ENCODE data around the gene PYGO2. TPM values are rescaled to one million over a fixed set of nuclear protein-coding genes. Genes with fewer than 3 reads are reported as not detected.
A peak's percentile ranks its signal among the peaks of the same experiment; 100 is the strongest.

The PYGO2 gene
- total RNA-seq, 1 donor from 2014 or later = 13.2 TPM

DNA sequence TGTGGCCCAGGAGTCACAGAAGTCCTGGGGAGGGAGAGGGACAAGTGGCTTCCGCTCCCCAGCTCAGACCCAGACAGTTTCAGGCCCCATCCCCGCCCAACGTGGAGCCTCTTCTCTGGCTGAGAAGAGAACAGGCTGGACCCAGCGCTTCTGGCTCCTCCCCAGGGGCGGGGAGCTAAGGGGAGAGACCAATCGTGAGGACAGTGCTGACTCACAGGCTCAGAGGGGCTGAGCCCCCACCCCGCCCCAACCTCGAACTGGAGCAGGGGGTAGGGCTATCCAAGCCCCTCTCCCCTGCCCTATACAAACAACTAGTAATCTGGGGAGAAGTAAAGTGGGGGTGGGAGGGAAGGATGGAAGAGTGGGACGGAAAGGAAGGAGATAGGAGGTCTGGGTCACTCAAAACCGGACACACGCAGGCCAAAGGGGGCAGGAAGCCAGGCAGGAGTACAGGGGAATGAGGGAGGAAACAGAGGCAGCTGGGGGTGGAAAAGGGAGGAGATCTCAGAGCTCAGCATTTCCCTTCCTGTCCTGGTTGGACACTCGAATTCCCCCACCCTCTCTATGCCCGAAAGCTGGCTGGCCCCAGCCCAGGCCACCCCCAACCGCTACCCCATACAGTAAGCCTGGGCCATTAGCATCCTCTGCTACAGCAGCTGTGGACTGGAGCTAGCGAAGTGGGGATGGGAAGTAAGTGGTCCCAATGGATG is 9.2 kb upstream of the PYGO2 start, which contains the start of gene SHC1:
Gene SHC1 (minus strand): TSS at position 117 of the 710 bp plus-strand sequence. CDS start 221 bp downstream, outside the sequence.
- ATAC-seq (ENCODE audit: poor library complexity) (peak; percentile 55), DNase-seq (peak; percentile 96)
- intact Hi-C loops (cut with DNase I) = loop anchor here (5.0 kb wide), 1 partner anchor 47 kb away; no protein-coding TSS in a partner anchor

DNA sequence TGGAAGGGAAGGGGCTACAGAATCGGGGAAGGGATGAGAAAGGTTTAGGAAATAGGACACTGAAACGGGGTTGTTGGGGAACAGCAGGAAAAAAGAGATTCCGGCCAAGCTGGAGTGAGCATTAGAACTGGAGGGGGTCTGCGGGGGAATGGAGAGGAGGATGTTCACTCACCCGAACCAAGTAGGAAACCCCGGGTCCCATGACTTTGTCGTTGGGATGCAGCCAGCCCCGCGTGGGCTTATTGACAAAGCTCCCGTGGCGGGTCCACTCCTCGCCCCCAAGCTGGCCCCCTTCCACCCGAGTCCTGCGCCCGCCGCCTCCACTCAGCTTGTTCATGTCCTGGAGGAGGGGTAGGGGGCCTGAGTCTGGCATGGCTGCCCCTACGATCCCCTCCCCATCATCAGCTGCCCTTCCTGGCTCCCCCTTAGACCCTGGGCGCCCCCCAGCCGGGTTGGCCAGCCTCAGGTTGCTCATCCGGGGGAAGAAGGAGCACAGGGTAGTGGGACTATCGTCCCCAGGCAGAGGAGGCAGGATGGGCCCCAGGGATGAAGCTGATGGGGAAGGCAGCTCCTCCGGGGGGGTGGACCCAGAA is 8.4 kb upstream of the PYGO2 start:
- DNase-seq = no peak
- intact Hi-C loops (cut with DNase I) = loop anchor here (5.0 kb wide), 1 partner anchor 47 kb away; no protein-coding TSS in a partner anchor
- ATAC-seq (ENCODE audit: poor library complexity) = no peak

GRCh38 chr1:154969246-154969645 is 7.7 kb upstream of the PYGO2 start:
- DNase-seq = no peak
- ATAC-seq (ENCODE audit: poor library complexity) = no peak
- intact Hi-C loops (cut with DNase I) = no loop called here

GRCh38 chr1:154968731-154969130 is 7.1 kb upstream of the PYGO2 start:
- intact Hi-C loops (cut with DNase I) = no loop called here
- DNase-seq (no peak), ATAC-seq (ENCODE audit: poor library complexity) (no peak)

DNA sequence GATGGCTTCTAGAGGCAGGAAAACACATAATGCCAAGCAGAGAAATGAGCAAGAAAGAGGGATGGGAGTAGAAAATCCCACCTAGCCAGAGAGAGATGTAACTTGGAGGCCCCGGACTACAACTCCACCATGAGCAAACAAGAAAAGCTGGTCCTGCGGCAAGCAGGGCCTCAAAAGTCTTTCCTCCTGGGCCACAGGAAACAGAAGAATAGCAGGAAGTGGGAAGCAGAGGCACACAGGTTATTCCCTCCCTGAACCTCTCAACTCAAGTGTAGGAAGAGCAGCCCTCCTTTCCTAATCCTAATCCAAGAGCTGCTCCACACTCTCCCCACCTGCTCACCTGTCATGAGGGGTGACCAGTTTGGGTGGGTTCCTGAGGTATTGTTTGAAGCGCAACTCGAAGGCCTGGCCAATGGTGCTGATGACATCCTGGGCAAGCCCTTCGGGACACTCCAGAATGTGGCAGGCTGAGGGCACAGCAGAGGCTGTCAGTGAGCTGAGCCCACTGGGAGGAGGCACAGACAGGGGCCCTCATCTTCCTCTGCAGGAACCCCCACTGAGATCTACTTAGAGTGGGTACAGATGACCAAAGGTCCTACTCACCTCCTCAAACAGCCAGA is 5.9 kb upstream of the PYGO2 start:
- intact Hi-C loops (cut with DNase I) = no loop called here
- DNase-seq (no peak), ATAC-seq (ENCODE audit: poor library complexity) (no peak)

- ATAC-seq (ENCODE audit: poor library complexity) = no peak
- no peak for DNase-seq
- intact Hi-C loops (cut with DNase I) = no loop called here
Measured at GRCh38 chr1:154966111-154966510, 4.5 kb upstream of the PYGO2 start.

DNA sequence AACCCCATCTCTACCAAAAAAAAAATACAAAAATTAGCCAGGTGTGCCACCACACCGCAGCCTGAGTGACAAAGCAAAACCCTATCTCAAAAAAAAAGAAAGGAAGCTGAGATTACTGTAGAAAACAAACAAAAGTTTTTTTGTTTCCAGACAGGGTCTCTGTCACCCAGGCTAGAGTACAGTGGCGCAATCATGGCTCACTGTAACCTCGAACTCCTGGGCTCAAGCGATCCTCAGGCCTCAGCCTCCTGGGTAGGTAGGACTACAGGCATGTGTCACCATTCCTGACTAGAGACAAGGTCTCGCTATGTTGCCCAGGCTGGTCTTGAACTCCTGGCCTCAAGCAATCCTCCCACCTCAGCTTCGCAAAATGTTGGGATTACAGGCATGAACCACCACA is 2.8 kb upstream of the PYGO2 start:
- no peak for ATAC-seq (ENCODE audit: poor library complexity)
- DNase-seq = no peak
- intact Hi-C loops (cut with DNase I) = loop anchor here (5.0 kb wide), 1 partner anchor 98 kb away; the partner anchor contains the start of gene EFNA4

DNA sequence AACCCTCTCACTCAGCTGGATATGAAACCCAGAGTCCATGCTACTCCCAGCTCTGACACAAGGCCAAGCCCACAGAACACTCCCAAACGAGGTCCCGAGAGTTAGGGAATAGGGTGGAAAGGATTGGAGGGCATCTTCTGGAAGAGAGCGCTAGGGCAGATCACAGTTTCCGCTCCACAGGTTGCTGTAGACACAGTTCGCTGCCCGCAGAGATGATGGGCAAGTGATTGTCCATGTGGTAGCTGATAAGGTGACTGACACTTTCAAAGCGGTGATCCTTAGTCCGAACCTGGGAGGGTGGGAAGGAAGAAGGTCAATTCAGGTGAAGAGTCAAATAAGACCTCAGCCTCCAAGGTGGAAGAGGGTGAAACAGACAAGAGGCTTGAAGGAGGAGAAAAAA is 2.1 kb upstream of the PYGO2 start:
- no peak for DNase-seq
- ATAC-seq (ENCODE audit: poor library complexity) = no peak
- intact Hi-C loops (cut with DNase I) = loop anchor here (5.0 kb wide), 1 partner anchor 99 kb away; the partner anchor contains the start of gene EFNA4

DNA sequence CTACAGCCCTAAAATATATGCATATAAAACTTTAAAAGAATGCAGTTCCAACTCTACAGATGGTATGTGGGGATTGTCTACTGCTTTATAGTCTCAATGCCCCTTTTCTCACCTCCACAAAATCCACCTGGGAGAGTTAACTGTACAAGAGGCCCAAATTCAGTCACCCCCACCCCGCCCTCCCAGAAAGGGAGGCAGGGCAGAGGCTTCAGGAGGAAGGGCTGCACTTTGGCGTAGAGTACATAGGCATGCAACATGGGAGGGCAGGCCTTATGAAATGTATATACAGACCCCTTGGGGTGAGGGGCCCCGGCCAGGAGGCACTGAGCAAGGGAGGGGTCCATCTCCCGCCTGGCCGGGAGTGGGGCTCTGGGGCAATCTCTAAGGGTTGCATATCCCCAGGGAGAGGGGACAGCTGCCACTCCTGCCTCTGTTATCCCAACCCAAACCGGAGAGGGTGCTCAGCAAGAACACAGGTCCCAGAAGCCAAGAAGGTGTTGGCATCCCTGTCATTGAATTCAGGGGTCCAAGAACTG is 1.3 kb upstream of the PYGO2 start:
- ATAC-seq (ENCODE audit: poor library complexity) = no peak
- DNase-seq = no peak
- intact Hi-C loops (cut with DNase I) = loop anchor here (5.0 kb wide), 1 partner anchor 99 kb away; the partner anchor contains the start of gene EFNA4

DNA sequence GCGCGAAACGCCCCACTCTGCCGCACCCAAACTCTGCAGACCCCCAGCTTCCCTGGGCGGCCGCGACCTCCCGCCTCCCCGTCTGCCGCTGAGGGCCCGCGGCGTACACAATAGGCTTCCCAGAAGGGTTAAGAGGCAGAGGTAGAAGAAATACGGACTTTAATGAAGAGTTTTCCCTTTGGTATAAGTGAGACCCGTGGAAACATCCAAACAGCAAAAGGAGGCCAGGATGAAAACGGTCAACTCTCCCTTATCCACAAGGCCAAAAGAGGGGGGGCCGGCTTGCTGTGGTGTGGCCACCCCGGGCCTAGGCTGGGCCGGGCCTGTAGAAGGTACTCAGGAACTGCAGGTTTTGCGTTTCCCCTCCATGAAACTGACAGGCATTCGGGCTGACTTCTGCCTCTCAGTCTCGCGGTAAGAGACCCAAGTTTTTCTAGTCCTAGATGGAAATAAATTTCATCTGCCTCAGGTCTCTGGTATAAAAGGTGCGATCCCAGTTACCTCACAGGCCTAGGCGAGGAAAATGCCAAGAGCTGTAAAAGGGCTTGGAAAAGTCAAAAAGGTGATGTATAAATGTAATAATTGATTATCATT is 671 bp upstream of the PYGO2 start:
- intact Hi-C loops (cut with DNase I) = loop anchor here (5.0 kb wide), 1 partner anchor 100 kb away; the partner anchor contains the start of gene EFNA4
- DNase-seq (no peak), ATAC-seq (ENCODE audit: poor library complexity) (peak; percentile 18)

GRCh38 chr1:154960446-154961136 is 991 bp downstream of the PYGO2 start:
- no peak for DNase-seq
- intact Hi-C loops (cut with DNase I) = loop anchor here (5.0 kb wide), 1 partner anchor 102 kb away; the partner anchor contains the start of gene EFNA4
- no peak for ATAC-seq (ENCODE audit: poor library complexity)

DNA sequence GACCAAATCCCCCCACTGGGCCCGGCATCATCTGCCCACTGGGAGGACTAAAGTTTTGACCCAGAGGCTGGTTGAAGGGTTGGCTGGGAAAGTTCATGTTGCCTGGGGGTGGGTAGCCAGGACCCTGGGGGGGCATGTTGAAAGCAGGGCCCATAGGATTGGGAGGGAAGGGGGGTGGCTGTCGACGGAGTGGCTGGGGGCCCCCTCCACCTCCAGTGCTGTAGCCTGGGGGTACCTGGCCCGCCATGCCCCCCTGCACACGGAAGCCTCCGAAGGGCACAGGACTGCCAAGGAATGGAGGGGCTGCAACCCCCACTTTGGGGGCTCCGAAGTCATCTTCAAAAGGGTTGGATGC is 2.2 kb downstream of the PYGO2 start:
- intact Hi-C loops (cut with DNase I) = no loop called here
- ATAC-seq (ENCODE audit: poor library complexity) = no peak
- no peak for DNase-seq

GRCh38 chr1:154958681-154959425 is 2.7 kb downstream of the PYGO2 start:
- intact Hi-C loops (cut with DNase I) = no loop called here
- DNase-seq (no peak), ATAC-seq (ENCODE audit: poor library complexity) (no peak)

DNA sequence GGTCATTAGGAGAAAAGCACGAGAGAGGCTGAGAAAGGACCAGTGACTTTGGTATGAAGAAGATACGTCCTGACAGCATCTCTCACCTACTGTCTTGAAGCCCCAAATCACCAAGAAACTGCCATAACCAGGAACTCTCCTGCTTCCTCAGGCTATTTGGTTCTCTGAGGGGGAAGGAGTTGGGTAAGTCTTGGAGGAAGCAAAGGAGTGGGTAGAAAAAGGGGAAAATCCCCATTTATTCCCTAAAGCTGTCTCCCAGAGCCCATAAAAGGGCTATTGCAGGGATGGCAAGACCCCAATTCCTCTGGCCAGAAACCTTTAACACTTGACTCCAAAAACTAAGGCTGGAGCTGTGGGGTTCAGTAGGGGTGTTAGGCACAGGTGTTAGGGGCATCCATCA is 3.5 kb downstream of the PYGO2 start:
- intact Hi-C loops (cut with DNase I) = no loop called here
- DNase-seq = no peak
- no peak for ATAC-seq (ENCODE audit: poor library complexity)

DNA sequence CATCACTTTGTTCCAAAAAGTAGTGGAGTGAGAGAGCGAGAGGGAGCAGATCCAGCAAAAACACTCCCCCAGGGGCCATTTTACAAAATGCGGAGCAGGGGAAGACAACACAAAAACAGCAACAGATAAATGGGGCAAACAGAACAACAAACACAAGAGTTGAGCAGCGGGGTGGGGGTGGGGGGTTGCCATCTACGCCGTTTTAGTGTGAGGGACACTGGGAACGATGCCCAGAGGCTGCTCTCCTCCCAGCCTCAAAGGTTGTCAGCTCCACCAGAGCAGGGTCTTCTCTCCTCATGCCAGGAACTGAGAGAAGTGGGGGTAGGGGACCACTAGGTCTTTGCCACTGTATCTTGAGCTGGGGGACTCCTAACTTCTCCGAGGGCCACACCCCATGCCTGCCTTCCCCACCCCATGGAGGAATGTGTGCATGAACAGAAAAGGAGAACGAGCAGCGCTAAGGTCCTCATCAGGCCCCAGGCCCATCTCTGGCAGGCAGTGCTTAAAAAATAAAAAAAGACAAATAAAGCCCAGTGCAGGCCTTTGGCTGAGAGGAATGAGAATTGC is 4.4 kb downstream of the PYGO2 start:
- no peak for ATAC-seq (ENCODE audit: poor library complexity)
- intact Hi-C loops (cut with DNase I) = no loop called here
- no peak for DNase-seq

DNA sequence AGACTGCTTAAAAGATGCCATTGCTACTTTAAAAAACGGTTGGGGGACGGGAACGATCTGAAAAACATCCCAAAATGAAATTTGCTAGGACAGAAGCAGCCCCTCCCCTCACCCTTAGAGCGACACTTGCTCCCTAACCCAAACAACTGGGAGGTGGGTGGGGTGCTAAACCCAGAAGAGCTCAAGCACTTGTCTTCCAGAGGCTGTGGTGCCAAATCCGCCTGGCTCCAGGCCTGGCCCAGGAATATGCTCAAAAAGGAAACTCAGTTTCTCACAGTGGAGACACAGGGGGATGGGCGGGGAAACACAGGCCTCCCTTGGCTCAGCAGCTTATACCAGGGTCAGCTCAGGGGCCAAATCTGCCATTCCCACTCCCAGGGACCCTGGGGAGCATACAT is 5.0 kb downstream of the PYGO2 start:
- intact Hi-C loops (cut with DNase I) = no loop called here
- DNase-seq (peak; percentile 74), ATAC-seq (ENCODE audit: poor library complexity) (peak; percentile 19)

DNA sequence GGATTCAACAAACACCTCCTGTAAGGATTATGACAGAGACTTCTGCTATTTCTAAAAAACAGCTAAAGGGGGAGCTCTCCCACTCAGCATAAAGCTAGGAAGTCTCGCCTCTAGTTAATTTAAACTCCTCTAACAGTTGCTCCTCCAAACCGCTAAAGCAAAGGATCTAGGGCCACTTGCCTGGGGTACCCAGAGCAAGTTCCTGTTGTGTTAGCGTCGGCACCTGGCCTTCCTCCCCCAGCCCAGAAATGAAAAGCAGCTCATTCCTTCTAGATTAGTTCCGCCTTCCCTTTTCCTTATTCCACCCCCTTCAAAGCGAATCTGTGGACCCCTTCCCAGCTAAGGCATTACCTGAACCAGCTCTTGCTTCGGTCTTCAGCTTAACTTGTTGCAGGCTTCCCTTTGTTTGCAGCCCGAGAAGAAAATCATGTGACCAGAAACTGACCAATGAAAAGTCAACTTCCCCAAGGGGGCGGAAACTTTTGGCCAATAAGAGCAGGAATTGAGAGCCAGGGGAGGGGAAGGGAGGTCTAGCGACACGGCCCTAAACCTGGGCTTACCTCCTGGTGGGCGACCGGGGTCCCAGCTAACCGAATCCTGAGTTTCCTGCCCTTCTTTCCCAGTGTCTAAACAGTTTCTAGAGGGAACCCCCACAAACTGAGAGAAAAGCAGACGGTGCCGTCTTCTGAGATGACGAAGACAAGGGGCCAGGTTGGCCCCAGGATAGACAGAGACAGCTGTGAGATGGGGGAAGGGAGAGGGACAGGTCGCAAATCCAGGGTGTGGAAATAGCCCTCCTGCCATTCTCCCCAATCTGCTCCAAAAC is 5.7 kb downstream of the PYGO2 start, which contains the start of gene PBXIP1:
Gene PBXIP1 (minus strand): TSS at position 382 of the 826 bp plus-strand sequence. CDS start 2,378 bp downstream, outside the sequence.
- DNase-seq = no peak
- intact Hi-C loops (cut with DNase I) = no loop called here

More for the DNA sequence above, 5.7 kb downstream of the PYGO2 start, which contains the start of gene PBXIP1:
- ATAC-seq (ENCODE audit: poor library complexity) = peak; percentile 92

Data from Right ventricle myocardium superior (tissue), 1 donor.